Fibroblast of lung (primary cell): Measurements from ENCODE around the gene LBHD1.

ENCODE experiments used
- CTCF ChIP-seq, 2 donors: IDR thresholded peaks in 1 of 2; conservative IDR thresholded peaks in 1 of 2; 1 replicate in 1 of 2; 2 replicates in 1 of 2; pipeline ENCODE4 v1.5.1; 2011 to 2012; ENCODE audit warnings: low read length in 2 of 2, control low read depth in 1 of 2, inconsistent platforms in 1 of 2, low read depth in 1 of 2, mild to moderate bottlenecking in 1 of 2
- EZH2 ChIP-seq: IDR thresholded peaks from 2 replicates; pipeline ENCODE4 v1.5.1; 2012; ENCODE audit warnings: low read length, control low read depth, mild to moderate bottlenecking; ENCODE audit errors: missing control alignments

DNA sequence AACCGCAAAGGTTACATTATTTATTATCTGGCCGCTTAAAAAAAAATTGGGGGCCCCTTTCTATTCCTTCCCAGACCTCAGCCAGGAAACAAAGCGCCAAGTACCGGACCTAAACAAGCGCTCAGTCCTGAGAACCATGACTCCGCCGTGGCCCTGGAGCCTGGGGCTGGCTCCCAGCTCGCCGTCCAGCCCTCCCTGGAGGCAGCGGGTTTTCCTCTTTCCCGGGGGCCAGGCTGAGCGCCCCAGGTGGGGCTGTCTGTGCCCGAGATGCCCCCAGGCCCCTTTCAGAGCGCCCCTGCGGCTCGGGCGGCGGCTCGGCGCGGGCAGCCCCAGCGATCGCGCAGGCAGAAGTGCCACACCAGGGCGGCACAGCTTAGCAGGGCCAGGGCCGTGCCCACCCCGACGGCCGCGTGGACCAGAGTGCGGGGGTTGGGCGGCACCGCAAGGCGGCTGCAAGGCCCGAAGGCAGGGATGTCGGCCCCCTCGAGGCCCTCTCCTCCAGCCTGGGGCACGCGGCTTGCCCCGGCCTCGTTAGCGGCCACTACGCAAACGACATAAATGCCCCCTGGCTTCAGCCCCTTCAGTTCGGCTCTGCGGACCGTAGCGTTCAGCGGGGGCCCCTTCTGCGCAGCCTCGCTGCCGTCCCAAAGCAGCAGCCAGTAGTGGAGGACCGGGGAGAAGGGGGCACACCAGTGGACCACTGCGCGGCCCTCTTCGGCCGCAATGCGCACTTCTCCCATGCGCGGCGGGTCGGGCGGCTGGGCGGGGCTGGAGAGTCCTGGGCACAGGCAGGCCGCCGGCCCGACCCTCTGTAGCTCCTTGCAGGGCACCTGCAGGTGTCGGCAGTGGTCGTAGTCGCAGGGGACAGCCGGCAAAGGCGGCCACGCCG, 15.7 kb upstream of the LBHD1 start:
- TF ChIP-seq EZH2 (no peak), CTCF (conservative IDR thresholded peaks at IDR 0.05 in 1 of 2, IDR thresholded peaks at IDR 0.05 in 1 of 2; ENCODE audit: low read depth in 1 of 2, low read length in 2 of 2) (no peak)
